HEK293T (cell line): ENCODE data around the gene FRG2B.
"Not testable (repeated sequence)": the region's sequence is repeated elsewhere in the genome, so short reads cannot be mapped to it uniquely, and the experiment has no call there.

Experiments used
- CTCF ChIA-PET: fragments of 350-600 bp; formaldehyde crosslinking; extraction: SDS; loops from one replicate; lab custom pipeline; 2021; ENCODE audit warnings: antibody characterized with exemption, inconsistent platforms; lab: Yijun Ruan, JAX
- POLR2A ChIA-PET: fragments of 350-600 bp; formaldehyde crosslinking; extraction: SDS; loops from one replicate; lab custom pipeline; 2020; ENCODE audit warnings: antibody characterized with exemption, inconsistent platforms; lab: Yijun Ruan, JAX
- DNase-seq: peaks from one replicate; pipeline ENCODE4 v3.0.0; 2012; ENCODE audit warnings: mixed read lengths; ENCODE audit errors: extremely low spot score
- ARNT ChIP-seq: fragments of 450-650 bp; IDR thresholded peaks from 2 replicates; pipeline ENCODE4 v1.6.1; 2017; ENCODE audit warnings: mild to moderate bottlenecking
- BHLHE40 ChIP-seq: fragments of 450-650 bp; IDR thresholded peaks from 2 replicates; pipeline ENCODE4 v1.6.1; 2016; ENCODE audit warnings: mild to moderate bottlenecking, moderate library complexity, borderline replicate concordance
- ELF4 ChIP-seq: fragments of 450-650 bp; IDR thresholded peaks from 2 replicates; pipeline ENCODE4 v1.6.1; 2017; ENCODE audit warnings: antibody characterized with exemption
- FOXK2 ChIP-seq: fragments of 450-650 bp; IDR thresholded peaks from 2 replicates; pipeline ENCODE4 v1.6.1; 2016; ENCODE audit warnings: mild to moderate bottlenecking
- FOXM1 ChIP-seq: fragments of 450-650 bp; IDR thresholded peaks from 2 replicates; pipeline ENCODE4 v1.6.1; 2017; ENCODE audit warnings: mild to moderate bottlenecking, borderline replicate concordance
- LEF1 ChIP-seq: fragments of 450-650 bp; IDR thresholded peaks from 2 replicates; pipeline ENCODE4 v1.6.1; 2017; ENCODE audit warnings: mild to moderate bottlenecking, borderline replicate concordance
- SP1 ChIP-seq: fragments of 450-650 bp; IDR thresholded peaks from 2 replicates; pipeline ENCODE4 v1.6.1; 2017
- SUZ12 ChIP-seq: fragments of 450-650 bp; IDR thresholded peaks from 2 replicates; pipeline ENCODE4 v1.6.1; 2016; ENCODE audit warnings: mild to moderate bottlenecking
- TARDBP ChIP-seq: fragments of 450-650 bp; IDR thresholded peaks from 2 replicates; pipeline ENCODE4 v1.6.1; 2016
- ZNF384 ChIP-seq: fragments of 450-650 bp; IDR thresholded peaks from 2 replicates; pipeline ENCODE4 v1.6.1; 2016
- TF ChIP-seq, protein P1 (sequence below): fragments of 450-650 bp; IDR thresholded peaks from 2 replicates; pipeline ENCODE4 v1.6.1; 2016

The FRG2B gene

DNA sequence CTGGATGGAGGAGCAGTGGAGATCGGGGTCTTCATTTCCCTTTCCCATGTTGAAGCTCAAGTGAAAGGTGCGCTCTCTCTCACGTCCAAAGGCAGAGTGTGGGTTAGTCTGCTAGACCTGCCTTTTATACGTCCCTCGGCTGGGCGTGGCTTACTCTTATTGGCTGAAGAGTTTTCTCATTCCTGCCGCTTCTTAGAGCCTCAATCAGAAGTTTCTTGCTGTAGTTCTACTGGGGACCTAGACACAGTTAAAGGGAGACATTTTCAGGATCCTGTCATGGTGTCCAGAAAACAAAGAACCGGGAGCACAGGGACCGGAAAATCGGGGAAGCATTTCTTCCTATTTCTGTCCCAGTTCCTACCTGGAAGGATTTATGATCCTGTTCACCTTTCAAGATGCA, at the start of gene FRG2B:
TSS of gene FRG2B (minus strand) at position 101 of the 400 bp plus-strand sequence. CDS start at position 48, 53 bp downstream.
- DNase-seq, POLR2A ChIA-PET, CTCF ChIA-PET: not testable (repeated sequence)

DNA sequence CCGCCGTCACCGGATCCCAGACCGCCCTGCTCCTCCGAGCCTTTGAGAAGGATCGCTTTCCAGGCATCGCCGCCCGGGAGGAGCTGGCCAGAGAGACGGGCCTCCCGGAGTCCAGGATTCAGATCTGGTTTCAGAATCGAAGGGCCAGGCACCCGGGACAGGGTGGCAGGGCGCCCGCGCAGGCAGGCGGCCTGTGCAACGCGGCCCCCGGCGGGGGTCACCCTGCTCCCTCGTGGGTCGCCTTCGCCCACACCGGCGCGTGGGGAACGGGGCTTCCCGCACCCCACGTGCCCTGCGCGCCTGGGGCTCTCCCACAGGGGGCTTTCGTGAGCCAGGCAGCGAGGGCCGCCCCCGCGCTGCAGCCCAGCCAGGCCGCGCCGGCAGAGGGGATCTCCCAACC, 40.9 kb upstream of the FRG2B start:
- POLR2A ChIA-PET, DNase-seq, CTCF ChIA-PET: not testable (repeated sequence)

DNA sequence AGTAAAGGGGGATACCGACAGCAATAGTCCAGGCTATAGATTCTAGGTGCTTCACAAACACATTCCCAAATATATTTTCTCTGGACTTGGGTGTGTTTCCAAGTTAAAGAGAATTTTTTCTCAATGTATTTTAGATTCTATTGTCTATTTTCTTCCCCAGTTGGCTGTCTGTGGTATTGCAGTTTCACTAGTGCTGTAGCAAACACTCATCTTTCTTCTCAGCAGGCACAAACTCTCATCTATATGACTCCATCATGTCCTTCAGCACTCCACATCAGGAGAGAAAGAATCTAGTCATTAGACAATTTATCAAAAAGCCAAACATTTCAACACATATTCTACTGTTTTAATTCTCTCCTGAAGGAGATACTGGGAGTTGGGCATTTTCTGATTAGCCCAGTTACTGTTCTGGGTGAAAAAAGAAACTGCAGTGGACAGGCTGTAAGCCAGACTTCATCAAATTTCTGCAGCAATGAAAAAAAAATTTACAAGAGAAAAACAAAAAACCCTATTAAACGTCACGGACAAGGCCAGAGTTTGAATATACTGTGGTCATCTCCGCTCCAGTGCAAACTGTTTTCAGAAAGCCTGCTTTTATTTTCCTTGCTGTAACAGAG, 37.1 kb upstream of the FRG2B start:
- CTCF ChIA-PET, result not testable (repeated sequence)

DNA sequence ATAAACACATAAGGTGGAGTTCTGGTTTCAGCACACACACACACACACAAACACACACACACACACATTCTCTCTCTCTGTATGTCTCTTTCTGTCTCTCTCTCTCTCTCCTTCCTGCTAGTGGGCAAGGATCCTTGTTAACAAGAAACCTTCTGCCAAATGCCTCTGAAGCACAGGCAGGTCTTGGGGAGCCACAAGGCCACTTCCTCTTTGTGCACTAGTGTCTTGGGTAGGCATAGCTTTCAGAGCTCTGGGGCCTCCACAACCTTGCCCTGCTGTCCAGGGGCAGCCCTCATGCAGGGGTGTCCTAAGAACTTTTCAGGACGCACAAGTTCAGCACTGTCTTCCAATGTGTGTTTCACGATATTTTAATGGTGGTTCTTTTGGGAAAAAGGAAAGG, 34.5 kb upstream of the FRG2B start:
- CTCF ChIA-PET, DNase-seq, POLR2A ChIA-PET: not testable (repeated sequence)

More for the DNA sequence above, 37.1 kb upstream of the FRG2B start:
- POLR2A ChIA-PET, DNase-seq: not testable (repeated sequence)

DNA sequence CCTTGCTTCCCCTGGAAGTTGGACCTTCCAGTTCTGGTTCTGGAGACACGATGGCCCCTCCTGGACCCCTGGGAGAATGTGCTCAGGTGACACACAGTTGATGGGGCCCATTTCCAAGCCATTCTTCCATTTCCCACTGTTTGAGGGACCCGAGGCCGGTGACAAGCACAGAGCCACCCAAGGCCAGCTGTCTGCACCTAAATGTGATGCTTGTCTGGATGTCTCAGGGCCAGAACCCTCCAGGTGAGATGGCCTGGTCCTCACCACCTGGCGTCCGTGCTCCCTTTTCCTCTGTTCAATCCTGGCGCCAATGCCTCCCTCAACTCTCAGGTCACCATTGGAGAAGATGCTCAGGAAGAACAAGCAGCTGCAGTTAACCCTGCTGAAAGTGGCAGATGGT, 33.9 kb upstream of the FRG2B start:
- CTCF ChIA-PET, POLR2A ChIA-PET, DNase-seq: not testable (repeated sequence)

DNA sequence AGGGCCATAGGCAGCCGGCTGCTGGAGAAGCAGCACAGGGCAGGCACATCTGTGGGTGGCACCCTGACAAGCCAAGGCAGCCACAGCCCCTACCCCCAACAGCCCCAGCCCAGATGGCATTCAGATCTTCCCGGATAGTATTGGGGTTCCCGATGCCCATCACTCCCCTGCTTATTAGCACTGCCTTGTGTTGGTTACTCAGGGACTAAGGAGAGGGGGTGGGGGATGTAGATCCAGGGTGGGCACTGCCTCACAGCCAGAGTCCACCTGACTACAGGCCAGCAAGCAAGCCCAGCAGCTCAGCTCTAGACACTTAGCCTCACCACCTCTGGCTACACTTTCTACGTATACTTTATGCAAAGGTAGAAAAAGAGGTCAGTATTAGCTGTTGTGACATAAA, 30.7 kb upstream of the FRG2B start:
- POLR2A ChIA-PET, DNase-seq, CTCF ChIA-PET: not testable (repeated sequence)

DNA sequence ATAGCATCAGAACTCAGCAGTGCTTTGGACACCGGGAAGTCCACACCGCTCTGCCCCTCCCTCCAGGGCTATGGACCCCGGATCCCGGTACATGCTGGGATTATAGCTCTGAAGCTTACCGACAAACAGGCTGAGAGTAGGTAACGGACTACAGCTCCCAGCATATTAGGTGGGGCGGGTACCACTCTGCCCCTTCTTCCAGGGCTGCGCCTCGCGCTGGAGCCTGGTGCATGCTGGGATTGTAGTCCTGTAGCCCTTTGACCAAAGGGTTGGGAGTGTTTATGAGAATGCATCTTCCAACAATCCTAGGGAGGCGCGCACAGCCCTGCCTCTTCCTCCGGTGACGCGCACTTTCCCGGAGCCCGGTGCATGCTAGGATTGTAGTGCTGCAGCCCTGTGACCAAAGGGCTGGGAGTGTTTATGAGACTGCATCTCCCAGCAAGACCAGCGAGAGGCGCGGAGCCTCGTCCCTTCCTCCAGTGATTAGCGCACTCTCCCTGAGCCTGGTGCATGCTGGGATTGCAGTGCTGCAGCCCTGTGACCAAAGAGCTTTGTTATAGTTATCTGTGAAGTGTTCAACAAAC, 22.4 kb upstream of the FRG2B start:
- DNase-seq, CTCF ChIA-PET, POLR2A ChIA-PET: not testable (repeated sequence)

DNA sequence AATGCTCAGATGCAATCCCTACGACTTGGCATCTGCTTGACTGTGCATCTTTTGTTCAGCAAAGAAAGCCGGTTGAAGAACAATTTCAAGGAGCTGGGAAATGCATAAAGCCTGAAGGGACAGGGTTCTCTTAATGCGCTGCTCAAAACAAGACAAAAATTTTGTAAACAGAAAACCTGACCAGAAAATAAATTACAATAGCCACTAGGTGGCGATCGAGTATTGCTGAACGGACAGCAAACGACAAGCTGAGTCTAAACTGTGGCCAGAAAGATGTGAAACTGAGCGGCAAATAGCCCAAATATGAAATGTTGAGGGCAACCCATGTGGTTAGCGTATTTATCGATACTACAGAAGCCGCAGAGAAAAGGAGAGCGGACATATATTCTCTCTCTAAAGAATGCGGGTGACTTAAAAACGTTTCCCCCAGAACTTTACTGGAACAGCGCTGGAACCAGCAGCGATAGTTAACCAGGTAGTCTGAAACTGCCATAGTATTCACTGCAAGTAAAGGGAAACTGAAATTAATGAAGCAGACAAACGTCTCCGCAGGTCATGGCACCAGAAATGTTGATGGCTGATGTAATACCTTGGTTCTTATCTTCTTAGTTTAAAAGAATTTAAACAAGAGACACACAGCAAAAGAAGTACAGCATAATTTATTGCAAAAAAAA, 20.6 kb upstream of the FRG2B start:
- DNase-seq, POLR2A ChIA-PET, CTCF ChIA-PET: not testable (repeated sequence)

DNA sequence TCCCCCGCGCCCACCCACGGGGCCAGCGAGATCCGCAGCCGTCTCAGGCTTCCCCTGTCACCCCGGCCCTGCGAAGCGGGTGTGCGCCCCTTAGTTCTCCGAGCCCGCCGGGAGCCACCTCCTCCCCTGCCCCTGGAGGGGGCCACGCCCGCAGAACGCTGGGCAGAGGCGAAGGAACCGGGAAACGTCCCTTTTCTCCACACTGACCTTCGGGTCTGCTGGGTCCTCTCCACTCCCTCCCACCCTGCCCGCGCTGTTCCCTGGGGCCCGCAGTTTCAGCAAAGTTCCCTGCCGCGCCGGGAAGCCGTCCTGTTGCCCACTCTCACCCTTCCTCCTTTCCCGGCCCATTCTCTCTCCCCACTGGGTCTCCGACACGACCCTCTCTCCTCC, 11.2 kb upstream of the FRG2B start:
- CTCF ChIA-PET, DNase-seq, POLR2A ChIA-PET: not testable (repeated sequence)

DNA sequence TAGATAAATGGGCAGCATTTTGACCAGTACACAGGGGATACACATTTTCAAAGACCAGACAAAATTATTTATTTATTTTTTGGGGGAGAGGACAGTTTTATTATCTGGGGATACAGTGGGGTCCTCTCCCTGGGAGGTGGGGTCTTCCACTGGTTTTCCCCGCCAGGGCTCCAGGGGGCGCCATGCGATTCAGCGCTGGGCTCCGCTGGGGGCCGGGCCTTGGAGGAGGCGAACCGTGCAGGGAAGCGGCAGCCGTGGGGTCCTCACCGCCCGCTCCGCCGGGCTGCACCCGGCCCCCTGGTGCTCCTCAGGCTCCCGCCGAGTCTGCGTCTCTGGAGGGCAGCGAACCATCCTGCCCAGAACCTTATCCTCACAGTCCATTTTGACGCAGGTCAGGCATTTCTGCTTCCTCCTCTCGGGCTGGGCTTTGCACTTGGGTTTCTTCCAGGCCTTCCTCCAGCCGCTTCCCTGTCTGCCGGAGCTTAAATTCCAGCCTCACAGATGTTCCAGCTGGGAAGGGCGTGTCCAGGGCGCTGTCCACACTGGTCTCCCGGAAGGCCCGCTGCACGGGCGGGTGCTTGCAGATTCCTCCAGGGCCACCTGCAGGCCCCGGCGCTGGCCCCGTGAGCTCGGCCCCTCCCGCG, 10.7 kb upstream of the FRG2B start:
- DNase-seq, POLR2A ChIA-PET, CTCF ChIA-PET: not testable (repeated sequence)

DNA sequence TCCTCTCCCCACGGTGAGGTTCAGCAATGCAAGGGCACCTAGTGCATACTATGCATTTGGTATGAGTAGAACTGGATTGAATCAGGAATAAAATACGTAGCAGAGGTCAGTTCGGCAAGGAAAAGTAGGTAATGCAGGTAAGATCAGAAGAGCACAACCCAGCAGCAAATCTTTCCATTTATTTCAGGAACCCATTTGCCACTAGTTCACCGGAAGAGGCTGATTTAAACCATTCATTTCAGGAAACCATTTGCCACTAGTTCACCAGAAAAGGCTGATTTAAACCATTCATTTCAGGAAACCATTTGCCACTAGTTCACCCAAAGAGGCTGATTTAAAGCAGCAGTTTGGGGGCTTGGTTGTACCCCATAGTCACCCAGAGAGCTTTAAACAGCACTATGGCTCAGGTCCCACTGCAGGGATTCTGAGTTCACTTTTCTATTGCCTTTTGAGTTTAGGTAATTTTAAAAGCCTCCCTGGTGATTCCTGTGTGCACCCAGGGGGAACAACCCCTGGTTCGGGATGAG, 4.2 kb upstream of the FRG2B start:
- CTCF ChIA-PET, POLR2A ChIA-PET, DNase-seq: not testable (repeated sequence)

DNA sequence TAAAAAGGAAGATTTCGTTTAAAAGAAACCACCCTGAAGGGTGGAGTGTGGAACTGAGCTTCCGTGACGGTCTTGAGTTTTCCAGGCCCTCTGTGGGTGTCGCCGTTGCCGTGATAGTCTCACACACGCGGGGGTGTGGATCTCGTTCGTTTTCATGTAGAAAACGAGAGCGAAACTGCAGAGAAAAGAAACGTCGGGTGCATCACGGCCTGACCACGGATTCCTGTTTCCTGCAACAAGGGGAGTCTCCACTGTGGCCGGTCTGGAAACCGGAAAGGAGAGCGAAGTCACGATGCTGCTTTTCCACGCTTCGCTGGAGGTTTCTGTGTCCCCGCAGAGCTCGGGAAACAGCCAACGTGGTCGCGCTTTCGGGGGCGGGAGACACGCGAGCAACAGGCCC, 4.1 kb downstream of the FRG2B start:
- POLR2A ChIA-PET, CTCF ChIA-PET, DNase-seq: not testable (repeated sequence)

DNA sequence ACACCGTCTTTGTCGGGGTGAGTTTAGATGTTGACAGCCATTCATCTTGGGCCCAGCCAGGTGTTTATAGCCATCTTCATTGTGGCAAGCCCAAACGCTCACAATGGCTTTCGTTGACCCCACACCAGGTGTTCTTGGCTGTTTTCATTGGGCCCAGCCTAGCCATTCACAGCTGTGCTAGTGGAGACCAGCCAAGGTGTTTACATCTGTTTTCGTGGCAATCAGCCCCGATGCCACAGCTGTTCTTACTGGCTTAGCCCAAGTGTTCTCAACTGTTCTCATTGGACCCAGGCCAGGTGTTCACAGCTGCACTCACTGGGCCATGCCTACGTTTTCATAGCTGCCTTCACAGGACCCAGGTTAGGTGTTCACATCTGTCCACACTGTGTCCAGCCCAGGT, 7.7 kb downstream of the FRG2B start:
- ChIA-PET POLR2A (no interaction called here), CTCF (interaction anchor here (1.5 kb wide), 1 partner anchor 11 kb away, joined by 3 read pairs; no protein-coding TSS in a partner anchor)
- DNase-seq, result no peak
- TF ChIP-seq LEF1, result no peak
- TF ChIP-seq ELF4, result no peak
- no peak for TF ChIP-seq SUZ12
- TF ChIP-seq FOXK2, result no peak
- no peak for TF ChIP-seq ARNT
- no peak for TF ChIP-seq ZNF384
- TF ChIP-seq SP1, result no peak
- no peak for TF ChIP-seq BHLHE40
- no peak for TF ChIP-seq FOXM1
- TF ChIP-seq, protein P1, sequence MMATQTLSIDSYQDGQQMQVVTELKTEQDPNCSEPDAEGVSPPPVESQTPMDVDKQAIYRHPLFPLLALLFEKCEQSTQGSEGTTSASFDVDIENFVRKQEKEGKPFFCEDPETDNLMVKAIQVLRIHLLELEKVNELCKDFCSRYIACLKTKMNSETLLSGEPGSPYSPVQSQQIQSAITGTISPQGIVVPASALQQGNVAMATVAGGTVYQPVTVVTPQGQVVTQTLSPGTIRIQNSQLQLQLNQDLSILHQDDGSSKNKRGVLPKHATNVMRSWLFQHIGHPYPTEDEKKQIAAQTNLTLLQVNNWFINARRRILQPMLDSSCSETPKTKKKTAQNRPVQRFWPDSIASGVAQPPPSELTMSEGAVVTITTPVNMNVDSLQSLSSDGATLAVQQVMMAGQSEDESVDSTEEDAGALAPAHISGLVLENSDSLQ, result no peak
- no peak for TF ChIP-seq TARDBP
